DOHH2 (cell line): ENCODE measurements around the gene NOS1.

Experiments used
- H3F3A ChIP-seq: fragments of 200-600 bp; sonication (generic), shearing (Covaris generic); 2 replicates; pipeline ENCODE4 v1.6.0; 2016; ENCODE audit warnings: antibody characterized with exemption, mild to moderate bottlenecking; ENCODE audit not compliant: control insufficient read depth, insufficient read depth
- H3K27ac ChIP-seq: fragments of 200-600 bp; sonication (generic); 2 replicates; pipeline ENCODE4 v1.5.1; 2014; ENCODE audit warnings: low read depth, mild to moderate bottlenecking, low read length, moderate library complexity
- H3K27me3 ChIP-seq: fragments of 200-600 bp; sonication (generic); 2 replicates; pipeline ENCODE4 v1.6.1; 2014; ENCODE audit warnings: mild to moderate bottlenecking, low read length, mixed read lengths; ENCODE audit not compliant: control insufficient read depth
- H3K36me3 ChIP-seq: fragments of 200-600 bp; sonication (generic); 2 replicates; pipeline ENCODE4 v1.6.1; 2014; ENCODE audit warnings: mild to moderate bottlenecking, low read length, moderate library complexity, mixed read lengths; ENCODE audit not compliant: control insufficient read depth
- H3K4me1 ChIP-seq: fragments of 200-600 bp; sonication (generic); 2 replicates; pipeline ENCODE4 v1.6.1; 2014; ENCODE audit warnings: mild to moderate bottlenecking, low read length, mixed read lengths; ENCODE audit not compliant: control insufficient read depth
- H3K4me2 ChIP-seq: fragments of 200-600 bp; sonication (generic); 2 replicates; pipeline ENCODE4 v1.6.0; 2014; ENCODE audit warnings: mild to moderate bottlenecking, low read length, moderate library complexity
- H3K4me3 ChIP-seq: fragments of 200-600 bp; sonication (generic); 2 replicates; pipeline ENCODE4 v1.5.1; 2014; ENCODE audit warnings: mild to moderate bottlenecking, low read length, mixed read lengths
- H3K79me2 ChIP-seq: fragments of 200-600 bp; sonication (generic); 2 replicates; pipeline ENCODE4 v1.6.1; 2014; ENCODE audit warnings: mild to moderate bottlenecking, low read length, mixed read lengths; ENCODE audit not compliant: control insufficient read depth
- H3K9me2 ChIP-seq: fragments of 200-600 bp; sonication (generic); replicated peaks from 2 replicates; pipeline ENCODE4 v1.6.1; 2014; ENCODE audit warnings: mild to moderate bottlenecking, low read length, mixed read lengths; ENCODE audit not compliant: control insufficient read depth
- H3K9me3 ChIP-seq: fragments of 200-600 bp; sonication (generic); 2 replicates; pipeline ENCODE4 v1.6.1; 2014; ENCODE audit warnings: antibody characterized with exemption, low read length, mixed read lengths; ENCODE audit not compliant: control insufficient read depth, insufficient read depth
- H4K20me1 ChIP-seq: fragments of 200-600 bp; sonication (generic); 2 replicates; pipeline ENCODE4 v1.6.0; 2014; ENCODE audit warnings: low read depth, mild to moderate bottlenecking, antibody characterized with exemption, low read length, moderate library complexity; ENCODE audit not compliant: control insufficient read depth, insufficient read depth
- EZH2phosphoT487 ChIP-seq: fragments of 200-600 bp; sonication (generic); IDR thresholded peaks from 2 replicates; pipeline ENCODE4 v1.6.1; 2017; ENCODE audit warnings: borderline replicate concordance, mild to moderate bottlenecking, antibody characterized with exemption, low read length, moderate library complexity, mixed read lengths
- TF ChIP-seq, protein P1 (sequence below): fragments of 200-600 bp; sonication (generic); IDR thresholded peaks from one replicate; pipeline ENCODE4 v1.5.1; 2014; ENCODE audit warnings: antibody characterized with exemption, mild to moderate bottlenecking, low read depth, low read length; ENCODE audit not compliant: poor library complexity, severe bottlenecking

Gene NOS1

GRCh38 chr12:117359029-117359845 is 2.2 kb downstream of the NOS1 start:
- no peaks in the 10 kb centered on the region for H3K27me3 ChIP-seq
- H3K4me1 ChIP-seq = no peaks in the 10 kb centered on the region
- H3K4me3 ChIP-seq = no peak overlapping the region
- H3K36me3 ChIP-seq = no peaks in the 10 kb centered on the region
- no peaks in the 10 kb centered on the region for H3K79me2 ChIP-seq
- no peak for TF ChIP-seq EZH2phosphoT487
- TF ChIP-seq, protein P1, sequence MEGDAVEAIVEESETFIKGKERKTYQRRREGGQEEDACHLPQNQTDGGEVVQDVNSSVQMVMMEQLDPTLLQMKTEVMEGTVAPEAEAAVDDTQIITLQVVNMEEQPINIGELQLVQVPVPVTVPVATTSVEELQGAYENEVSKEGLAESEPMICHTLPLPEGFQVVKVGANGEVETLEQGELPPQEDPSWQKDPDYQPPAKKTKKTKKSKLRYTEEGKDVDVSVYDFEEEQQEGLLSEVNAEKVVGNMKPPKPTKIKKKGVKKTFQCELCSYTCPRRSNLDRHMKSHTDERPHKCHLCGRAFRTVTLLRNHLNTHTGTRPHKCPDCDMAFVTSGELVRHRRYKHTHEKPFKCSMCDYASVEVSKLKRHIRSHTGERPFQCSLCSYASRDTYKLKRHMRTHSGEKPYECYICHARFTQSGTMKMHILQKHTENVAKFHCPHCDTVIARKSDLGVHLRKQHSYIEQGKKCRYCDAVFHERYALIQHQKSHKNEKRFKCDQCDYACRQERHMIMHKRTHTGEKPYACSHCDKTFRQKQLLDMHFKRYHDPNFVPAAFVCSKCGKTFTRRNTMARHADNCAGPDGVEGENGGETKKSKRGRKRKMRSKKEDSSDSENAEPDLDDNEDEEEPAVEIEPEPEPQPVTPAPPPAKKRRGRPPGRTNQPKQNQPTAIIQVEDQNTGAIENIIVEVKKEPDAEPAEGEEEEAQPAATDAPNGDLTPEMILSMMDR = no peak
- H3K9me2 ChIP-seq = no peaks in the 10 kb centered on the region
- no peak overlapping the region for H3K4me2 ChIP-seq
- no peaks in the 10 kb centered on the region for H4K20me1 ChIP-seq
- no peak overlapping the region for H3K27ac ChIP-seq
- no peaks in the 10 kb centered on the region for H3K9me3 ChIP-seq
- H3F3A ChIP-seq = no peaks in the 10 kb centered on the region

DNA sequence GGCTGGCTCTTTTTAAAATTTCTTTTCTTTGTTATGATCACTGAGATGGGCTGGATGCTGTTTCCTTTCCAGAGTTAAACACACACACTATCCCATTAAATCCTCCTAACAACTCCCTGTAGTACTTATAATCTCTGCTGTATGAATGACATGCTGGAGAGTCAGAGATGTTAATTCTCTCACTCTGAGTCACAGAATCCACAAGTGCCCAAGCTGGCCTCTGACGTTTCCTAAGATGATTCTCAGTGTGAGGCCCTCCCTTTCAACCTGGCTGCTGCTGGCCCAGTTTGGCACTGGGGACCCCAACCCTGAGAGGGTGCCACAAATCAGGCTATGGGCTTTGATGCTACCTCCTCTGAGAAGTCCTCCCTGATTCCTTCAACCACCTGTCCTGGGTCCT is 5.4 kb downstream of the NOS1 start:
- Histone ChIP-seq H3K4me3 (no peak overlapping the region), H3K27ac (no peak overlapping the region), H3K9me2 (no peaks in the 10 kb centered on the region), H3K36me3 (no peaks in the 10 kb centered on the region), H3K27me3 (no peaks in the 10 kb centered on the region), H4K20me1 (no peaks in the 10 kb centered on the region), H3F3A (no peaks in the 10 kb centered on the region), H3K4me2 (no peak overlapping the region), H3K79me2 (no peaks in the 10 kb centered on the region), H3K4me1 (no peaks in the 10 kb centered on the region), H3K9me3 (no peaks in the 10 kb centered on the region)
- TF ChIP-seq, protein P1 = no peak
- TF ChIP-seq EZH2phosphoT487 = no peak

DNA sequence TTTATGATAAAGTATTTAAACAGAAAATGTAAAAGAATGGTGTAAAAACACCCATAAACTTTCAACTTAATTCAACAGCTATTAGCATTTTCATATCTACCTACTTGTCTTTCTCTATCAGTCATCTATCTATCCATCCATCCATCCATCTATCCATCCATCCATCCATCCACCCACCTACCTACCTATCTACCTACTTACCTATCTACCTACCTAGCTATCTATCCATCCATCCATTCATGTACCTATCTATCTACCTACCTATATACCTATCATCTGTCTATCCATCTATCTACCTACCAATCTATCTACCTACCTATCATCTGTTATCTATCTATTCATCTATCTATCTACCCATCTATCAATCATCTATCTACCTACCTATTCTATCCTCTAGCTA is 8.5 kb downstream of the NOS1 start:
- H3K79me2 ChIP-seq = no peaks in the 10 kb centered on the region
- H3K9me2 ChIP-seq = no peaks in the 10 kb centered on the region
- no peaks in the 10 kb centered on the region for H3K4me1 ChIP-seq
- no peak overlapping the region for H3K4me3 ChIP-seq
- H3K27ac ChIP-seq = no peak overlapping the region
- no peaks in the 10 kb centered on the region for H3K27me3 ChIP-seq
- no peaks in the 10 kb centered on the region for H3K36me3 ChIP-seq
- H4K20me1 ChIP-seq = no peaks in the 10 kb centered on the region
- no peak overlapping the region for H3K4me2 ChIP-seq
- H3F3A ChIP-seq = no peaks in the 10 kb centered on the region
- TF ChIP-seq EZH2phosphoT487 = no peak
- TF ChIP-seq, protein P1 = no peak
- H3K9me3 ChIP-seq = no peaks in the 10 kb centered on the region
